ENCODE data around the gene PTPRG. TPM values are rescaled to one million over a fixed set of nuclear protein-coding genes. Genes with fewer than 3 reads are reported as not detected.

The PTPRG gene
- total and polyA plus RNA-seq, 2 experiments from 2014 or later, result 24.4 to 131 TPM

- Histone ChIP-seq H3K27me3 (ENCODE audit: insufficient read depth) (no peaks in the 10 kb centered on the region), H3F3A (replicated peaks; ENCODE audit: low read depth) (0 out of 2 replicates have a peak, but pooled peaks cover 3% of the 10 kb centered on the region), H2AFZ (no peak overlapping the region), H4K20me1 (replicated peaks; ENCODE audit: insufficient read depth) (no peaks in the 10 kb centered on the region; the same call in 1 of the 2 replicates), H3K4me2 (no peak overlapping the region), H3K36me3 (ENCODE audit: insufficient read depth) (no peaks in the 10 kb centered on the region), H3K4me3 (no peak overlapping the region), H3K9me2 (ENCODE audit: insufficient read depth) (no peaks in the 10 kb centered on the region), H3K27ac (ENCODE audit: low read depth) (no peak overlapping the region), H3K4me1 (ENCODE audit: insufficient read depth) (no peaks in the 10 kb centered on the region; the same call in 1 of the 2 replicates), H3K79me2 (replicated peaks; ENCODE audit: insufficient read depth) (0 out of 2 replicates have a peak, but pooled peaks cover 7% of the 10 kb centered on the region)
- no peaks in the 10 kb centered on the region; the same call in 2 of the 3 replicates for H3K9me3 Mint-ChIP-seq
- peaks cover 16% of the 10 kb centered on the region; the same call in 2 of the 3 replicates for H3K4me1 Mint-ChIP-seq
- H3K27ac Mint-ChIP-seq, result no peak overlapping the region
- peaks cover 15% of the 10 kb centered on the region; the same call in 2 of the 3 replicates for H3K36me3 Mint-ChIP-seq (ENCODE audit: low read depth)
- no peak overlapping the region for H3K4me3 Mint-ChIP-seq
- DNase-seq (ENCODE audit: low spot score) (no peak), ATAC-seq (no peak)
- H3K27me3 Mint-ChIP-seq (ENCODE audit: insufficient read depth, low read depth, poor library complexity), result peaks cover 1% of the 10 kb centered on the region
- TF ChIP-seq JUNB (IDR thresholded peaks at IDR 0.05; ENCODE audit: unreplicated experiment), result no peak
- TF ChIP-seq STAT1 (IDR thresholded peaks at IDR 0.05; ENCODE audit: unreplicated experiment), result no peak
Measured at GRCh38 chr3:62127116-62127515, 565.7 kb downstream of the PTPRG start.

- H3K4me1 Mint-ChIP-seq, result peaks cover 16% of the 10 kb centered on the region; the same call in 2 of the 3 replicates
- TF ChIP-seq NANOG (IDR thresholded peaks at IDR 0.05; ENCODE audit: borderline replicate concordance) (no peak), POLR2AphosphoS5 (IDR thresholded peaks at IDR 0.05; ENCODE audit: low read depth) (no peak), ZNF114 (CRISPR knock-in tag; IDR thresholded peaks at IDR 0.05) (no peak), EZH2phosphoT487 (IDR thresholded peaks at IDR 0.05; ENCODE audit: unreplicated experiment) (no peak), CTCF (conservative IDR thresholded peaks at IDR 0.05; ENCODE audit: low read depth in 2 of 2) (no peak), STAT1 (IDR thresholded peaks at IDR 0.05; ENCODE audit: unreplicated experiment) (no peak), JUNB (IDR thresholded peaks at IDR 0.05; ENCODE audit: unreplicated experiment) (no peak), ZNF462 (CRISPR knock-in tag; IDR thresholded peaks at IDR 0.05) (no peak), ZNF331 (CRISPR knock-in tag; IDR thresholded peaks at IDR 0.05; ENCODE audit: low read depth) (no peak), REST (IDR thresholded peaks at IDR 0.05; ENCODE audit: unreplicated experiment) (no peak)
Measured at GRCh38 chr3:62128051-62128450, 566.7 kb downstream of the PTPRG start.

More at GRCh38 chr3:62128051-62128450, 566.7 kb downstream of the PTPRG start:
- Histone ChIP-seq H3K27ac (ENCODE audit: low read depth) (no peak overlapping the region), H3K4me2 (no peak overlapping the region), H3K36me3 (ENCODE audit: insufficient read depth) (no peaks in the 10 kb centered on the region), H2AFZ (no peak overlapping the region), H3F3A (replicated peaks; ENCODE audit: low read depth) (0 out of 2 replicates have a peak, but pooled peaks cover 2% of the 10 kb centered on the region), H3K4me3 (no peak overlapping the region), H3K27me3 (ENCODE audit: insufficient read depth) (no peaks in the 10 kb centered on the region), H3K4me1 (ENCODE audit: insufficient read depth) (no peaks in the 10 kb centered on the region; the same call in 1 of the 2 replicates), H3K9me2 (ENCODE audit: insufficient read depth) (no peaks in the 10 kb centered on the region), H3K79me2 (replicated peaks; ENCODE audit: insufficient read depth) (0 out of 2 replicates have a peak, but pooled peaks cover 7% of the 10 kb centered on the region), H4K20me1 (replicated peaks; ENCODE audit: insufficient read depth) (no peaks in the 10 kb centered on the region; the same call in 1 of the 2 replicates)
- peaks cover 8% of the 10 kb centered on the region; the same call in 2 of the 3 replicates for H3K36me3 Mint-ChIP-seq (ENCODE audit: low read depth)
- H3K4me3 Mint-ChIP-seq, result no peak overlapping the region
- no peak overlapping the region for H3K27ac Mint-ChIP-seq
- ATAC-seq (no peak), DNase-seq (ENCODE audit: low spot score) (no peak)
- peaks cover 1% of the 10 kb centered on the region for H3K27me3 Mint-ChIP-seq (ENCODE audit: insufficient read depth, low read depth, poor library complexity)
- no peaks in the 10 kb centered on the region for H3K9me3 Mint-ChIP-seq

Measured in GM23338 (cell line).